NCI-H1417 (cell line): Measurements from ENCODE around the gene RGS16.

Experiments
- DNase-seq, 3 experiments: peaks; one replicate each; lab custom pipeline; 2025; lab: John Stamatoyannopoulos, UW

The RGS16 gene

GRCh38 chr1:182608845-182609610 is 4.8 kb upstream of the RGS16 start:
- peak in 1 of 3 experiments; percentile 22 for DNase-seq

DNA sequence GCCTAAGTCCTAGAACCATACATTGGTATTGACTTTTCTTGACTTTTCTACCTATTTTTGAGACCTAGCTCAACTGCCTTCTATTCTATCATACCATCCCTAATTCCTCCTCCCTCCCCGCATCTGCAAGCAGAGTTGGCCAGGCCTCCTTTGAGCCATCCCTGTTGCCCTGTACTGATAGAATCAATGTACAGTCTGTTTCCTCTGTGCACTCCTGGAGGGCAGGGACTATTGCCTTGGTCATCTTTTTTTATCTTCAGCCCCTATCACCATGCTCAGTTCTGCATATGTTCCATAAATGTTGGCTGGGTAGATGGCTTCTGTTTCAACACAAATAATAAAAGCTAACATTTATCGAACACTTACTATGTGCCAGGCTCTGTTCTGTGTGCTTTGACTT is 4.0 kb upstream of the RGS16 start:
- DNase-seq: no peak

DNA sequence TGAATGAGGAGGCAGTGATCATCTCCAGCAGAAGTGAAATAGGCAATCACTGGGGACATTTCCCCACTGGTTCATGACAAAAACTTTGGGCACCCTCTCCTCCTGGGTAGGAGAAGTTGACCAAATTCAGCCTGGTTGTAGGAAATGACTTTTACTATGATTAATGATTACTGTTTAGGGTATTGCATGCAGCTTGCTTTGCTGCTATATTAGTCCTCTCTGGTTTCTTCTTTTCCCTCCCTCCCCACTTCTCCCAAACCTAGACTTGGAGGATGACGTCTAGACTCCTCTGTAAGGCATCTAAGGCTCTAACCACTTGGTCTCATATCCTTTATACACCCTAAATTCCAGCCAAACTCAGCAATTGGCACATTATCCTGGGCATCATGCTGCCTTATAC is 3.4 kb upstream of the RGS16 start:
- DNase-seq: no peak

GRCh38 chr1:182603646-182604174 is 479 bp downstream of the RGS16 start:
- no peak for DNase-seq

DNA sequence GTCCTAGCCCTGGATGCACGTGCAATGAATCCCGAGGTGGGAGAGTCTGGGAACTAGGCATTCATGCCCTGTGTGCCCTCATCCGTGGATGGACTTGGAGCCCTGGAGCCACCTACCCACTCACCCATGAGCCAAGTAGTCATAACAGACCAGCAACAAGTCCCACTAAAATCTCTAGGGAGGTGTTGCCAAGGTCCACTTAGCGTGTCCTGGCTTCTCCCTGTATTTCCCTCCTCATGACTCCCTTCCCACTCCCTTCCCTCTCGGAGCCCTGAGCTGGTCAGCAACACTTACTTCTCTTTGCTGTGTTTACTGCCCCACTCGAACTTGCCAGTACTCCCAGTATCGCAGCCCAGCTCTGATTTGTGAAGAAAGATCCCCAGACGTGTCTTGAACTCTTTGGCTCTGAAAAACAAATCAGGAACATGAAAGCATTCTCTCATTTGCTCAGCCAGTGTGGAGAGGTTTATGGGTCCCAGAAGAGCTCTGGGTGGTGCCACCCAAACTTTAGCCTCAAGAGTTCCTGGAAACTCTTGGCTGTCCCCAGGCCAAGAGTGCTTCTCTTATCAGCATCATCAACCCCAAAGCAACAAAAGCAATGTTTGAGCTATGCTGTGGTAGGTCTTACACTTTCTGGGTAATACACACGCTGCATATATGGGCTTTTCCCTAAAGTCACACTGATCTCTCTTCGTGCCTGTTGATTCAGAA is 1.1 kb downstream of the RGS16 start:
- DNase-seq: peak in 1 of 3 experiments; percentile 48

DNA sequence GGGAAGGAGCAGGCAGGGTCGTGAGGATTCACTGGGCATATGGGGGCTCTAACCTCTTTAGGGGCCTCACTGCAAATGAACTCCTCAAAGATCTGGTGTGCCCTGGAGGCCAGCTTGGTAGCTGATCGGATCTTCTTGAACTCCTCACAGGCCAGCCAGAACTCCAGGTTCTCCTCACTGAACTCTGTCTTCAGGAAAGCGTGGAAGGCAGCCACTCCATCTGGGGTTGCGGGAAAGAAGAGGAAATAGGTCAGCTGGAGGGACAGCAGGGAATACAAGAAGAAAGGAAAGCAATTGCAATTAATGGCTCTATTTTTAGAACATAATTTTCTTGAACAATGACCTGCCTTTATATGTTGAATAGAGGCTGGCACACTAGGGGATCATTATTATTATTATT is 2.3 kb downstream of the RGS16 start:
- peak in 2 of 3 experiments; percentile 69 to 86 for DNase-seq

DNA sequence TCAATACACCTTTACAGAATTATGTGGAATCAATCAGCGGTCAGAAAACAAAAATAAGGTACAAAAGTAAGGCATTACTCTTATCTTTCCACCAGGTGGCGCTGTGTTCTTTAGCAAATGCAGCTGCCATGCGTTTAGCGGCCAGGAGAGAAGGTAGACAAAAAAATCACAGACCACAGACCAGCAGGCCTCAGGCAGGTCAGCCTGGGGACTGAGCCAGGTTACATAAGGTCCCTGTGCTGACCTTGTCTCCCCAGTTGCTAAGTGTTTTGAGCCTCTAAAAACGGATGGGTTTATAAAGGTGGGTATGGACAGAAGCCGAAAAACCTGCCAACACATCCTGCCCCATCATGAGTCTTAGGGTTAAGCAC is 2.8 kb downstream of the RGS16 start:
- DNase-seq: peak; percentile 64 to 94 (median 93)

GRCh38 chr1:182600745-182601415 is 3.3 kb downstream of the RGS16 start:
- no peak for DNase-seq

GRCh38 chr1:182600036-182600713 is 4.0 kb downstream of the RGS16 start:
- no peak for DNase-seq

GRCh38 chr1:182599339-182599738 is 4.8 kb downstream of the RGS16 start:
- DNase-seq: peak in 1 of 3 experiments; percentile 62

GRCh38 chr1:182598296-182598695 is 5.9 kb downstream of the RGS16 start:
- DNase-seq: no peak

DNA sequence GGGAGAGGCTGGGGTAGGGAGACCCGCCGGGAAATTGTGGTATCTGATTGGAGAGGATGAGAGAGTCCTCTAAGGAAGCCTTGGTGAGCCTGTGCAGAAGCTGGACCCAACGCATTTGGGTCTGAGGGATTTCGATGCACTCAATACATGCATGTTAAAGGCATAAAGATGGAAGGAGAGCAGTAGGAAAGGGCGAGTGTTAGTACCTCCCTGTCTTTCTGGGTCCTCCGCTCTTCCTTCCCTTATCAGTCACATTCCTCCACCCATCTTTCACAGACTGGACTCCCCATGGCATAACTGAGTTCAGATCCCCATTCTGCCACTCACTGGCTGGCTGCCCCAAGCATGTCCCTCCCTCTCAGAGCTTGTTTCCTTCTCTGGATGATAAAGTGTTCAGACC is 7.3 kb downstream of the RGS16 start:
- no peak for DNase-seq

GRCh38 chr1:182595641-182596240 is 8.4 kb downstream of the RGS16 start:
- peak; percentile 24 to 87 (median 75) for DNase-seq

DNA sequence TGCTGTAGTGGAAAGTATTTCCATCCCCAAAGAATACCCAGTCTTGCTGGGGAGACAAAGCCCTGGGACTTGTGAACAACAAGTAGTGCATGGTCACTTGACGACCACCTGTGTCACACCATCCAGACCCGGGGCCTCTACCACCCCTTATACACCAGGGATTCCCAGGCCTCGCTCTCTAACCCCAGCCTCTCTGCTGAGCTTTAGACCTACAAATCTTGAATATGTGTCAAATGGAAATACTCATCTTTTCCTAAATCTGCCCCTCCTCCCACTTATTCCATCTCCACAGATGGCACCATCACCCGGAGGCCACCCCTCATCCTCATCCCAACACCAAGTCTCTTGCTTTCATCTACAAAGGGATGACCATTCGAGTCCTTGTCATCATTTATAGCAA is 14.3 kb downstream of the RGS16 start:
- no peak for DNase-seq

DNA sequence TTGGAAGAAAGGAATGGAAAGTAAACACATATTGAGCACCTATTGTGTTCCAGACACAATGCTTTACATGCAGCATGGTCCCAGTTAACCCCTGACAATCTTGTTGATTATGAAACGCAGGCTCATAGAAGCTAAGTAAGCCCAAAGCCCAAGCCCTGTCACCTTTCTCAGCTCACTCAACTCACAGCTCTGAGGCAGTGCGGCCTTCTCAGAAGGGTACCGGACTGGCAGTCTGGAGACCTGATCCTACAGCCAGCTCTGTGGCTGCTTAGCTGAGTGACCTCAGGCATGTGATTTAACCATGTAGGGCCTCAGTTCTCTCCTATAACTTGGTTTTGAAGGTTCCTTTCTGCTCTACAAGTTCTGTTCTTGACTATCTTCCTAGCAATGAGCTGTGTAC is 14.7 kb downstream of the RGS16 start:
- DNase-seq: no peak

DNA sequence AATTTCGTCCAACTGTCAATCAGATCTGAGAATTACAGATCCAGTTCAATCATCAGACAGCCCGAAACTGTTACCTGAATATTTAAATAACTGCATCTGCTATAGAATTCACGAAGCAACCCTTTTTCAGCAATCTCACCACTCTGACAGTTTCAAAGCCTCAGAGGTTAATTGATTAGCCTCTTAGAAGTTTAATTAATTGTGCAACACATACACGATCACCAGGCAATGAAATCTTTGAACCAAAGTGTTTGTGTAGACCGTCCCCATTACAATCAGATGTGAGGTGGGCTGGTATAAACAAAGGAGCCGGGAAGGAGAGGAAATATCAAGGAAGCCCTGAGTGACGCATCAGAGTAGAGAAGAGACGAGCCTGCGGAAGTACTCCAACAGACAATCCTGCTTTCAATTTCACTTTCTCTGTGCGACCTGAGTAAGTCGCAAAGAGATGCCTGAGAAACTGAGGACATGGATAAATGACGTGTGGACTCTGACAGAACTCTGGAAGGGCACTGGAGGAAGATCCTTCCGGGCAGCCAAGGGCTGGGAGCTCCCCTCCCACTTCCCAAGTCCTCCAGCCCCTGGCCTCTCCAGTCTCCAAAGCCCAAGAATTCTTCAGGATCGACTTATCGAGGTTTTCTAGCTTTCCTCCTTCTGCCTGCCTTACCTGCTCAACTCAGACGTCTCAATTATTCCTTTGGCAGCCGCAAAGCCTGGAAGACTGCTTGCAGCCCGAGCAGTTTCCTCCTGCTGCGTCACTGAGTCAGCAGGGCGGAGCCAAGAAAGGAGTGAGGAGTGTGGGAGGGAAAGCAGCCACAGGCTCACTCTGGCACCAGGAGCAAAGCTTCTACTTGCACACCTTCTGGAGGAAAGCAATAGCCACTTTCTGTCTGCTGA is 15.4 kb downstream of the RGS16 start, which contains the start of gene RNASEL:
Gene RNASEL, minus strand, starts transcription at position 757 of the 897 bp plus-strand sequence. CDS start 2,450 bp downstream, outside the sequence.
- DNase-seq: peak; percentile 36 to 87 (median 66)

DNA sequence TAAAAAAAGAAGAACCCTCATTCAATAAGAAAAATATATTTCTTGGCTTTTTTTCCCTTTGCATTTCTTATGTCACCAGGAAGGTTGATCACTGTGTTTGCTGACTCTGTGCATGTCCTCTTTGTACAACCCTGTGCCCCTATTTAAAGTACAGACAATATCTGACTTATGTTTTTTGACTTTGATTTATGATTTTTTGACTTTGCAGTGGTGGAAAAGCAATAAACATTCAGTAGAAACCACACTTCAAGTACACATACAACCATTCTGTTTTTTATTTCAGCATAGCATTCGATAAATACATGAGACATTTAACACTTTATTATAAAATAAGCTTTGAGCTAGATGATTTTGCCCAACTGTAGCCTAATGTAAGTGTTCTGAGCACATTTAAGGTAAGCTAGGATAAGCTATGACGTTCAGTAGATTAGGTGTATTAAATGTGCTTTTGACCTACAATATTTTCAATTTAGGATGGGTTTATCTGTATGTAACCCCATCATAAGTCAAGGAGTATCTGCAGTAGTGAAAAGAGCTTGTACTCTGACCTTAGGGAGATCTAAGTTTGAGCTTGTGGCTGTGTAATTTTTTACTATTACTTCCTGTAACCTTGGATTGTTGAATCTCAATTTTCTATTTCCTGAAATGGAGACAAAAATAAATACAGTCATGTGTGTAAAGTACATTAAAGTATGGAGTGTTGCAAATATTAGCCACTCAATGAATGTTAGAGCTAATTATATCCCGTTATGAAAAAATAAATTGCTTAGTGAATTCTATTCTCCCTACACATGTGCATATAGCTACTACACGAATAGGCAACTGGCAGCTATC is 16.3 kb downstream of the RGS16 start:
- peak in 1 of 3 experiments; percentile 42 for DNase-seq

- no peak for DNase-seq
Observed at GRCh38 chr1:182587093-182587492, 17.1 kb downstream of the RGS16 start.

- no peak for DNase-seq
Observed at GRCh38 chr1:182586380-182586779, 17.8 kb downstream of the RGS16 start.

GRCh38 chr1:182584746-182585145 is 19.4 kb downstream of the RGS16 start:
- DNase-seq: no peak
